ENCODE data around the gene PRRG2. TPM values are rescaled to one million over a fixed set of nuclear protein-coding genes. Genes with fewer than 3 reads are reported as not detected.

PRRG2 gene
- polyA plus RNA-seq, 4 donors: 14.2 to 23.7 (median 18.0) TPM

- no peaks in the 10 kb centered on the region for H3K27me3 ChIP-seq (ENCODE audit: control insufficient read depth in 3 of 3, insufficient read depth in 3 of 3, low read length in 3 of 3)
- H3K4me1 ChIP-seq (ENCODE audit: control insufficient read depth in 3 of 3, insufficient read depth in 2 of 3, low read depth in 1 of 3, low read length in 2 of 3): peaks cover 0 to 6% (median 0%) of the 10 kb centered on the region in 3 donors
- H3K9me3 ChIP-seq (ENCODE audit: control insufficient read depth in 2 of 2, insufficient read depth in 1 of 2, low read depth in 1 of 2, low read length in 1 of 2): no peaks in the 10 kb centered on the region
- FAIRE-seq (no peak), DNase-seq (no peak)
- no peak overlapping the region for H3K27ac ChIP-seq (ENCODE audit: low read depth in 1 of 3, low read length in 2 of 3)
- no peak overlapping the region for H3K4me3 ChIP-seq (ENCODE audit: low read depth in 1 of 3, low read length in 3 of 3)
- WGBS, 3 donors: 90 to 98% (median 92%) methylated on average over 7 to 8 of the region's 8 CpGs
- H3K36me3 ChIP-seq (ENCODE audit: control insufficient read depth in 3 of 3, insufficient read depth in 2 of 3, low read depth in 1 of 3, low read length in 3 of 3): peaks cover 0 to 19% (median 0%) of the 10 kb centered on the region in 3 donors
Measured at GRCh38 chr19:49587227-49587626, 6.1 kb downstream of the PRRG2 start.

GRCh38 chr19:49588365-49589122 is 7.4 kb downstream of the PRRG2 start:
- no peak for DNase-seq

GRCh38 chr19:49589502-49589905 is 8.4 kb downstream of the PRRG2 start:
- H3K9me3 ChIP-seq (ENCODE audit: control insufficient read depth in 2 of 2, insufficient read depth in 1 of 2, low read depth in 1 of 2, low read length in 1 of 2): no peaks in the 10 kb centered on the region
- H3K36me3 ChIP-seq (ENCODE audit: control insufficient read depth in 3 of 3, insufficient read depth in 2 of 3, low read depth in 1 of 3, low read length in 3 of 3): peaks cover 0 to 15% (median 3%) of the 10 kb centered on the region in 3 donors
- peak overlapping the region in 1 of 3 donors; percentile 0 for H3K4me3 ChIP-seq (ENCODE audit: low read depth in 1 of 3, low read length in 3 of 3)
- peak overlapping the region; percentile 2 to 73 (median 54) for H3K27ac ChIP-seq (ENCODE audit: low read depth in 1 of 3, low read length in 2 of 3)
- H3K4me1 ChIP-seq (ENCODE audit: control insufficient read depth in 3 of 3, insufficient read depth in 2 of 3, low read depth in 1 of 3, low read length in 2 of 3): peaks cover 0 to 19% (median 8%) of the 10 kb centered on the region in 3 donors
- FAIRE-seq (no peak), DNase-seq (no peak)
- 23 to 45% (median 43%) methylated on average over 5 of the region's 5 CpGs for WGBS, 3 donors
- no peaks in the 10 kb centered on the region for H3K27me3 ChIP-seq (ENCODE audit: control insufficient read depth in 3 of 3, insufficient read depth in 3 of 3, low read length in 3 of 3)

More at GRCh38 chr19:49588365-49589122, 7.4 kb downstream of the PRRG2 start:
- no peak for FAIRE-seq
- peak overlapping the region in 1 of 3 donors; percentile 5 for H3K27ac ChIP-seq (ENCODE audit: low read depth in 1 of 3, low read length in 2 of 3)
- no peak overlapping the region for H3K4me3 ChIP-seq (ENCODE audit: low read depth in 1 of 3, low read length in 3 of 3)
- peaks cover 0 to 11% (median 8%) of the 10 kb centered on the region in 3 donors for H3K4me1 ChIP-seq (ENCODE audit: control insufficient read depth in 3 of 3, insufficient read depth in 2 of 3, low read depth in 1 of 3, low read length in 2 of 3)
- no peaks in the 10 kb centered on the region for H3K9me3 ChIP-seq (ENCODE audit: control insufficient read depth in 2 of 2, insufficient read depth in 1 of 2, low read depth in 1 of 2, low read length in 1 of 2)
- H3K27me3 ChIP-seq (ENCODE audit: control insufficient read depth in 3 of 3, insufficient read depth in 3 of 3, low read length in 3 of 3): no peaks in the 10 kb centered on the region
- peaks cover 0 to 15% (median 0%) of the 10 kb centered on the region in 3 donors for H3K36me3 ChIP-seq (ENCODE audit: control insufficient read depth in 3 of 3, insufficient read depth in 2 of 3, low read depth in 1 of 3, low read length in 3 of 3)
- WGBS, 3 donors: 78 to 83% (median 82%) methylated on average over 18 of the region's 18 CpGs

GRCh38 chr19:49590071-49590970 is 9.2 kb downstream of the PRRG2 start:
- FAIRE-seq (no peak), DNase-seq (peak; percentile 98)
- Histone ChIP-seq H3K4me1 (ENCODE audit: control insufficient read depth in 3 of 3, insufficient read depth in 2 of 3, low read depth in 1 of 3, low read length in 2 of 3) (peaks cover 0 to 23% (median 8%) of the 10 kb centered on the region in 3 donors), H3K4me3 (ENCODE audit: low read depth in 1 of 3, low read length in 3 of 3) (peak overlapping the region; percentile 69 to 77 (median 71)), H3K27ac (ENCODE audit: low read depth in 1 of 3, low read length in 2 of 3) (peak overlapping the region; percentile 74 to 96 (median 93)), H3K36me3 (ENCODE audit: control insufficient read depth in 3 of 3, insufficient read depth in 2 of 3, low read depth in 1 of 3, low read length in 3 of 3) (peaks cover 0 to 15% (median 10%) of the 10 kb centered on the region in 3 donors), H3K27me3 (ENCODE audit: control insufficient read depth in 3 of 3, insufficient read depth in 3 of 3, low read length in 3 of 3) (no peaks in the 10 kb centered on the region), H3K9me3 (ENCODE audit: control insufficient read depth in 2 of 2, insufficient read depth in 1 of 2, low read depth in 1 of 2, low read length in 1 of 2) (no peaks in the 10 kb centered on the region)
- 0 to 1% (median 1%) methylated on average over 58 of the region's 58 CpGs for whole genome bisulfite sequencing, 3 donors

- peak; percentile 77 to 87 for DNase-seq
- 0% methylated on average over 21 to 60 of the region's 66 CpGs for WGBS, 3 donors
Measured at GRCh38 chr19:49590971-49591730, 10.0 kb downstream of the PRRG2 start, which contains the start of gene PRR12. Gene PRR12, plus strand, starts transcription at chr19:49591182. Its CDS starts 473 bp downstream, at chr19:49591655.

GRCh38 chr19:49591731-49592485 is 10.8 kb downstream of the PRRG2 start:
- no peaks in the 10 kb centered on the region for H3K27me3 ChIP-seq (ENCODE audit: control insufficient read depth in 3 of 3, insufficient read depth in 3 of 3, low read length in 3 of 3)
- DNase-seq: peak; percentile 38 to 72
- peaks cover 0 to 30% (median 12%) of the 10 kb centered on the region in 3 donors for H3K36me3 ChIP-seq (ENCODE audit: control insufficient read depth in 3 of 3, insufficient read depth in 2 of 3, low read depth in 1 of 3, low read length in 3 of 3)
- H3K4me1 ChIP-seq (ENCODE audit: control insufficient read depth in 3 of 3, insufficient read depth in 2 of 3, low read depth in 1 of 3, low read length in 2 of 3): peaks cover 0 to 23% (median 8%) of the 10 kb centered on the region in 3 donors
- H3K27ac ChIP-seq (ENCODE audit: low read depth in 1 of 3, low read length in 2 of 3): peak overlapping the region; percentile 17 to 93 (median 81)
- no peaks in the 10 kb centered on the region for H3K9me3 ChIP-seq (ENCODE audit: control insufficient read depth in 2 of 2, insufficient read depth in 1 of 2, low read depth in 1 of 2, low read length in 1 of 2)
- peak overlapping the region; percentile 69 to 93 (median 71) for H3K4me3 ChIP-seq (ENCODE audit: low read depth in 1 of 3, low read length in 3 of 3)
- 0 to 1% (median 0%) methylated on average over 35 to 51 of the region's 51 CpGs for WGBS, 3 donors
- no peak for FAIRE-seq

More at GRCh38 chr19:49590971-49591730, 10.0 kb downstream of the PRRG2 start, which contains the start of gene PRR12:
- no peak for FAIRE-seq
- no peaks in the 10 kb centered on the region for H3K27me3 ChIP-seq (ENCODE audit: control insufficient read depth in 3 of 3, insufficient read depth in 3 of 3, low read length in 3 of 3)
- peaks cover 0 to 23% (median 10%) of the 10 kb centered on the region in 3 donors for H3K36me3 ChIP-seq (ENCODE audit: control insufficient read depth in 3 of 3, insufficient read depth in 2 of 3, low read depth in 1 of 3, low read length in 3 of 3)
- H3K4me3 ChIP-seq (ENCODE audit: low read depth in 1 of 3, low read length in 3 of 3): peak within 1 kb of the TSS; percentile 69 to 93 (median 71)
- H3K9me3 ChIP-seq (ENCODE audit: control insufficient read depth in 2 of 2, insufficient read depth in 1 of 2, low read depth in 1 of 2, low read length in 1 of 2): no peaks in the 10 kb centered on the region
- H3K4me1 ChIP-seq (ENCODE audit: control insufficient read depth in 3 of 3, insufficient read depth in 2 of 3, low read depth in 1 of 3, low read length in 2 of 3): peaks cover 0 to 23% (median 8%) of the 10 kb centered on the region in 3 donors
- peak within 1 kb of the TSS; percentile 74 to 96 (median 93) for H3K27ac ChIP-seq (ENCODE audit: low read depth in 1 of 3, low read length in 2 of 3)

GRCh38 chr19:49592486-49593232 is 11.5 kb downstream of the PRRG2 start:
- peak overlapping the region; percentile 25 to 93 (median 69) for H3K4me3 ChIP-seq (ENCODE audit: low read depth in 1 of 3, low read length in 3 of 3)
- no peaks in the 10 kb centered on the region for H3K9me3 ChIP-seq (ENCODE audit: control insufficient read depth in 2 of 2, insufficient read depth in 1 of 2, low read depth in 1 of 2, low read length in 1 of 2)
- WGBS, 3 donors: 1 to 3% (median 2%) methylated on average over 28 of the region's 28 CpGs
- H3K27me3 ChIP-seq (ENCODE audit: control insufficient read depth in 3 of 3, insufficient read depth in 3 of 3, low read length in 3 of 3): no peaks in the 10 kb centered on the region
- H3K4me1 ChIP-seq (ENCODE audit: control insufficient read depth in 3 of 3, insufficient read depth in 2 of 3, low read depth in 1 of 3, low read length in 2 of 3): peaks cover 0 to 23% (median 8%) of the 10 kb centered on the region in 3 donors
- peak overlapping the region; percentile 17 to 93 (median 81) for H3K27ac ChIP-seq (ENCODE audit: low read depth in 1 of 3, low read length in 2 of 3)
- no peak for FAIRE-seq
- DNase-seq: peak; percentile 36 to 46
- peaks cover 0 to 37% (median 12%) of the 10 kb centered on the region in 3 donors for H3K36me3 ChIP-seq (ENCODE audit: control insufficient read depth in 3 of 3, insufficient read depth in 2 of 3, low read depth in 1 of 3, low read length in 3 of 3)
